CD4-positive, alpha-beta T cell treated with Interleukin-15 for 1 hour (primary cell): ENCODE results near the gene ZACN.

Source experiments
- DNase-seq: peaks from one replicate; pipeline ENCODE4 v3.0.0-alpha.2; 2020

ZACN gene

GRCh38 chr17:76104896-76105231 lies 25.9 kb downstream of the ZACN start:
- no peak for DNase-seq

GRCh38 chr17:76106703-76107102 lies 27.7 kb downstream of the ZACN start:
- no peak for DNase-seq

- no peak for DNase-seq
These were observed 28.5 kb downstream of the ZACN start for GRCh38 chr17:76107509-76107908.

- DNase-seq = no peak
These were observed 33.0 kb downstream of the ZACN start for GRCh38 chr17:76111956-76112355.

- DNase-seq = no peak
These were observed 36.3 kb downstream of the ZACN start for GRCh38 chr17:76115138-76115754.

GRCh38 chr17:76119409-76120371 lies 40.7 kb downstream of the ZACN start:
- DNase-seq = no peak

- no peak for DNase-seq
These were observed 41.7 kb downstream of the ZACN start for GRCh38 chr17:76120658-76121008.

GRCh38 chr17:76121932-76122430 lies 43.0 kb downstream of the ZACN start:
- DNase-seq = no peak

GRCh38 chr17:76122431-76123190 lies 43.6 kb downstream of the ZACN start:
- DNase-seq = no peak

GRCh38 chr17:76123191-76123499 lies 44.2 kb downstream of the ZACN start:
- no peak for DNase-seq

- no peak for DNase-seq
These were observed 45.0 kb downstream of the ZACN start for GRCh38 chr17:76123749-76124581.

GRCh38 chr17:76124582-76125390 lies 45.8 kb downstream of the ZACN start:
- DNase-seq = no peak

- DNase-seq = no peak
These were observed 46.4 kb downstream of the ZACN start for GRCh38 chr17:76125391-76125675.

- no peak for DNase-seq
These were observed 46.9 kb downstream of the ZACN start for GRCh38 chr17:76125922-76126321.

- DNase-seq = no peak
These were observed 51.5 kb downstream of the ZACN start for GRCh38 chr17:76130473-76130872.

GRCh38 chr17:76131051-76131691 lies 52.2 kb downstream of the ZACN start:
- DNase-seq = no peak

GRCh38 chr17:76131692-76132573 lies 53.0 kb downstream of the ZACN start:
- no peak for DNase-seq
